Measurements from ENCODE around the gene GRID1. TPM values are rescaled to one million over a fixed set of nuclear protein-coding genes. Genes with fewer than 3 reads are reported as not detected.

Gene GRID1
- total RNA-seq, 1 experiment from 2014 or later = not detected

DNA sequence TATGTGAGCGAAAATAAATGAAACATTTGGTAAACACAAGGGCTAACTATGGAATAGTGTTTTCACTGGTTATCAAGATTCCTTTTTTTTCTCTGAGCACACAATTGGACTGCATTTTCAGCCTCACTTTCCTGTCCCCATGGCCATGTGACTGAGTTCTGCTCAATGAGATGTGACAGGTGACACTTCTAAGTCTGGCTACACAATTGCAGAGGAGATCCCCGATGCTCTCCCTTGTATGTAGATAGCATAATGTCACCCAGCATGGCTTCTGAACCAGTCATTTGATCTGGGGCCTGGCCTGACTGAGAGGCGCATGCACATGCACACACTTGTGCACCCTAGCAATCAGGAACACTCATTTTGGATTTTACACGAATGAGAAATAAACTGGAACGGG, 581.8 kb downstream of the GRID1 start:
- TF ChIP-seq, protein P1, sequence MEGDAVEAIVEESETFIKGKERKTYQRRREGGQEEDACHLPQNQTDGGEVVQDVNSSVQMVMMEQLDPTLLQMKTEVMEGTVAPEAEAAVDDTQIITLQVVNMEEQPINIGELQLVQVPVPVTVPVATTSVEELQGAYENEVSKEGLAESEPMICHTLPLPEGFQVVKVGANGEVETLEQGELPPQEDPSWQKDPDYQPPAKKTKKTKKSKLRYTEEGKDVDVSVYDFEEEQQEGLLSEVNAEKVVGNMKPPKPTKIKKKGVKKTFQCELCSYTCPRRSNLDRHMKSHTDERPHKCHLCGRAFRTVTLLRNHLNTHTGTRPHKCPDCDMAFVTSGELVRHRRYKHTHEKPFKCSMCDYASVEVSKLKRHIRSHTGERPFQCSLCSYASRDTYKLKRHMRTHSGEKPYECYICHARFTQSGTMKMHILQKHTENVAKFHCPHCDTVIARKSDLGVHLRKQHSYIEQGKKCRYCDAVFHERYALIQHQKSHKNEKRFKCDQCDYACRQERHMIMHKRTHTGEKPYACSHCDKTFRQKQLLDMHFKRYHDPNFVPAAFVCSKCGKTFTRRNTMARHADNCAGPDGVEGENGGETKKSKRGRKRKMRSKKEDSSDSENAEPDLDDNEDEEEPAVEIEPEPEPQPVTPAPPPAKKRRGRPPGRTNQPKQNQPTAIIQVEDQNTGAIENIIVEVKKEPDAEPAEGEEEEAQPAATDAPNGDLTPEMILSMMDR (conservative IDR thresholded peaks at IDR 0.05; ENCODE audit: low read depth, low read length) = no peak
- TF ChIP-seq EZH2 (IDR thresholded peaks at IDR 0.05; ENCODE audit: low read length, unreplicated experiment) (no peak), EZH2phosphoT487 (IDR thresholded peaks at IDR 0.05; ENCODE audit: borderline replicate concordance, low read length) (no peak)
- H3K4me3 ChIP-seq (ENCODE audit: low read length) = no peak overlapping the region
- intact Hi-C loops (cut with micrococcal nuclease) = no loop called here
- H3F3A ChIP-seq (ENCODE audit: low read length, unreplicated experiment) = no peaks in the 10 kb centered on the region
- H3K9me3 ChIP-seq (ENCODE audit: low read length) = no peaks in the 10 kb centered on the region
- H3K4me2 ChIP-seq (ENCODE audit: low read length) = no peak overlapping the region
- no peaks in the 10 kb centered on the region for H3K79me2 ChIP-seq (ENCODE audit: low read length)
- no peaks in the 10 kb centered on the region for H3K27me3 ChIP-seq (ENCODE audit: low read length)
- CTCF ChIA-PET = no interaction called here
- no peak overlapping the region for H3K27ac ChIP-seq (ENCODE audit: low read length)
- DNase-seq (no peak), ATAC-seq (no peak)
- POLR2A ChIA-PET (ENCODE audit: unreplicated experiment) = no interaction called here
- H3K9me2 ChIP-seq (replicated peaks; ENCODE audit: low read length) = no peaks in the 10 kb centered on the region
- H2AFZ ChIP-seq (ENCODE audit: low read length) = no peak overlapping the region
- H3K4me1 ChIP-seq (ENCODE audit: insufficient read depth, low read length) = no peaks in the 10 kb centered on the region
- no peak overlapping the region for H3K9ac ChIP-seq (ENCODE audit: low read length)
- no peaks in the 10 kb centered on the region for H4K20me1 ChIP-seq (ENCODE audit: low read length)
- BruUV-seq (replicated peaks) = no TSS peak
- no peaks in the 10 kb centered on the region for H3K36me3 ChIP-seq (ENCODE audit: low read depth, low read length)

DNA sequence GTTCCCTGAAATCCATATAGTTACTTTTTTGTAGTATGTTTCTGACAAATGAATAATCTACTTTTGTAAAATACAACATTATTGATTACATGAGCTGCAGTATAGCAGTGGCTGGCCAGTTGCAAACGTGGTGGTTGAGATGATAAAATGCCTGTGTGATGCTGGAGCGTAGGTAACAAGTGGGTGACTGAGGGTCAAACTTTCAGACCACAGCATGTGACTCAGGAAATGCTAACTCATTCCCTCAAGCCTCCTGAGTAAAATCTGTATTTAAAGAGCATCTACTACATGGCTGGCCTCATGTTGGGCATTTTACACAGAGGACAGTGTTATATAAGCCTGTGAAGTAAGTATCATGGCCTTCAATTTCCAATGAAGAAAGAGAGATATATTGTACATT, 585.2 kb downstream of the GRID1 start:
- TF ChIP-seq, protein P1 (conservative IDR thresholded peaks at IDR 0.05; ENCODE audit: low read depth, low read length) = no peak
- no peak for TF ChIP-seq EZH2phosphoT487 (IDR thresholded peaks at IDR 0.05; ENCODE audit: borderline replicate concordance, low read length)
- Histone ChIP-seq H3K27me3 (ENCODE audit: low read length) (no peaks in the 10 kb centered on the region), H2AFZ (ENCODE audit: low read length) (no peak overlapping the region), H3K4me3 (ENCODE audit: low read length) (no peak overlapping the region), H3K9ac (ENCODE audit: low read length) (no peak overlapping the region), H3K79me2 (ENCODE audit: low read length) (no peaks in the 10 kb centered on the region), H4K20me1 (ENCODE audit: low read length) (no peaks in the 10 kb centered on the region), H3F3A (ENCODE audit: low read length, unreplicated experiment) (no peaks in the 10 kb centered on the region), H3K4me2 (ENCODE audit: low read length) (no peak overlapping the region), H3K36me3 (ENCODE audit: low read depth, low read length) (no peaks in the 10 kb centered on the region), H3K9me3 (ENCODE audit: low read length) (no peaks in the 10 kb centered on the region), H3K27ac (ENCODE audit: low read length) (no peak overlapping the region), H3K9me2 (replicated peaks; ENCODE audit: low read length) (no peaks in the 10 kb centered on the region), H3K4me1 (ENCODE audit: insufficient read depth, low read length) (no peaks in the 10 kb centered on the region)
- ATAC-seq = no peak
- POLR2A ChIA-PET (ENCODE audit: unreplicated experiment) = no interaction called here
- no TSS peak for BruUV-seq (replicated peaks)
- intact Hi-C loops (cut with micrococcal nuclease) = no loop called here
- CTCF ChIA-PET = no interaction called here
- DNase-seq = no peak

DNA sequence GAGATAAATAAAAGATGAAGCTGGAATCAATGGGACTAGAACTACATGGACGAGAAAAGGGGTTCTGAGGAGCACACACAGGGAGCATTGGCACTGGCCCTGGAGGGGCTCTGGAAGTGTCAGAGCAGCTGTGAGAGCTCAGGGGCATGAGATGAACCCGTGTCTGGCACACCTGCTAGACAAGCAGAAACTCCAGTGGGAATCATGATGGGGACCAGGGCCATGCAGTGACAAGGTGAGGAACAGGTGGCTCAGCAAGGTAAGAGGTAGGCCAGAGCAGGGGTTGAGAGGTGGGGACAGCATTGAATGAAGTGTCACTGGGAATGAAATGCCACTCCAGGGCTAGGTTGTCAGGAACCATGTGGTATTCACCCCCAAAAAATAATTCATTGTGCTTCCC, 588.5 kb downstream of the GRID1 start:
- CTCF ChIA-PET = no interaction called here
- no peaks in the 10 kb centered on the region for H3K79me2 ChIP-seq (ENCODE audit: low read length)
- no peaks in the 10 kb centered on the region for H3K36me3 ChIP-seq (ENCODE audit: low read depth, low read length)
- no TSS peak for BruUV-seq (replicated peaks)
- H3K27ac ChIP-seq (ENCODE audit: low read length) = no peak overlapping the region
- no peaks in the 10 kb centered on the region for H3K9me3 ChIP-seq (ENCODE audit: low read length)
- no peaks in the 10 kb centered on the region for H4K20me1 ChIP-seq (ENCODE audit: low read length)
- DNase-seq (no peak), ATAC-seq (no peak)
- no peaks in the 10 kb centered on the region for H3F3A ChIP-seq (ENCODE audit: low read length, unreplicated experiment)
- H3K4me1 ChIP-seq (ENCODE audit: insufficient read depth, low read length) = no peaks in the 10 kb centered on the region
- H3K9ac ChIP-seq (ENCODE audit: low read length) = no peak overlapping the region
- H3K9me2 ChIP-seq (replicated peaks; ENCODE audit: low read length) = no peaks in the 10 kb centered on the region
- TF ChIP-seq EZH2 (IDR thresholded peaks at IDR 0.05; ENCODE audit: low read length, unreplicated experiment) (no peak), EZH2phosphoT487 (IDR thresholded peaks at IDR 0.05; ENCODE audit: borderline replicate concordance, low read length) (no peak)
- TF ChIP-seq, protein P1 (conservative IDR thresholded peaks at IDR 0.05; ENCODE audit: low read depth, low read length) = no peak
- H3K4me3 ChIP-seq (ENCODE audit: low read length) = no peak overlapping the region
- no peak overlapping the region for H3K4me2 ChIP-seq (ENCODE audit: low read length)
- no peak overlapping the region for H2AFZ ChIP-seq (ENCODE audit: low read length)
- no peaks in the 10 kb centered on the region for H3K27me3 ChIP-seq (ENCODE audit: low read length)
- POLR2A ChIA-PET (ENCODE audit: unreplicated experiment) = no interaction called here
- intact Hi-C loops (cut with micrococcal nuclease) = no loop called here

Measured in PC-3 (cell line).